ENCODE data around the gene AHDC1.

The AHDC1 gene

DNA sequence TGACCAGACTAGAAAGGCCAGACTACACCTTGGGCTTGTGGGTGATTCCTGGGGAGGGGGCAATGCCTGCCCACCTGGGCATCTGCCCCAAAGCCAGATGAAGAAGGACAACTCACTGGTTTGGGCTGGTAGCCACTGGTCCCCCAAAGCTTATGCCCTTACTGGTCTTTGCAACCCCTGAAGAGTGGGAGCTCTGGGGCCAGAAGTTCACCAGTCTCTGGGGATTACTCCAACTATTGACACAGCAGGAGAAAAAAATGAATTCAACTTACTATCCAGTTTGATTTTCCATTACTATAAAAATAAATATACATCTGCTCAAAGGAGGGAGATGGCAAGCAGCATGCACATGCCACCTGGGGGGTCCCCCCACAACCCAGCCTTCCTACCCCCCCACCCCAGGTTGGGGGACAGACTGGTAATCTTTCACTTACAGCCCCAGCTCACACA, 2.6 kb downstream of the AHDC1 start:
- Mint-ChIP-seq H3K9me3 (no peaks in the 10 kb centered on the region), H3K36me3 (ENCODE audit: low read depth) (no peaks in the 10 kb centered on the region)
- no peak for TF ChIP-seq CTCF (IDR thresholded peaks at IDR 0.05; ENCODE audit: unreplicated experiment in 3 of 3)

GRCh38 chr1:27600498-27601175, 3.3 kb downstream of the AHDC1 start:
- peak overlapping the region; percentile 76 to 96 (median 81) for H3K4me3 Mint-ChIP-seq
- H3K27ac Mint-ChIP-seq: no peak overlapping the region
- peaks cover 41% of the 10 kb centered on the region for H3K4me1 Mint-ChIP-seq
- no peak for TF ChIP-seq CTCF (IDR thresholded peaks at IDR 0.05; ENCODE audit: unreplicated experiment in 3 of 3)
- no peaks in the 10 kb centered on the region for H3K27me3 Mint-ChIP-seq (ENCODE audit: low read depth)
- no peaks in the 10 kb centered on the region for H3K36me3 Mint-ChIP-seq (ENCODE audit: low read depth)
- no peaks in the 10 kb centered on the region for H3K9me3 Mint-ChIP-seq

More for the DNA sequence above, 2.6 kb downstream of the AHDC1 start:
- peak overlapping the region; percentile 76 to 96 (median 81) for H3K4me3 Mint-ChIP-seq
- H3K27me3 Mint-ChIP-seq (ENCODE audit: low read depth): no peaks in the 10 kb centered on the region
- H3K4me1 Mint-ChIP-seq: peaks cover 48% of the 10 kb centered on the region
- H3K27ac Mint-ChIP-seq: no peak overlapping the region

DNA sequence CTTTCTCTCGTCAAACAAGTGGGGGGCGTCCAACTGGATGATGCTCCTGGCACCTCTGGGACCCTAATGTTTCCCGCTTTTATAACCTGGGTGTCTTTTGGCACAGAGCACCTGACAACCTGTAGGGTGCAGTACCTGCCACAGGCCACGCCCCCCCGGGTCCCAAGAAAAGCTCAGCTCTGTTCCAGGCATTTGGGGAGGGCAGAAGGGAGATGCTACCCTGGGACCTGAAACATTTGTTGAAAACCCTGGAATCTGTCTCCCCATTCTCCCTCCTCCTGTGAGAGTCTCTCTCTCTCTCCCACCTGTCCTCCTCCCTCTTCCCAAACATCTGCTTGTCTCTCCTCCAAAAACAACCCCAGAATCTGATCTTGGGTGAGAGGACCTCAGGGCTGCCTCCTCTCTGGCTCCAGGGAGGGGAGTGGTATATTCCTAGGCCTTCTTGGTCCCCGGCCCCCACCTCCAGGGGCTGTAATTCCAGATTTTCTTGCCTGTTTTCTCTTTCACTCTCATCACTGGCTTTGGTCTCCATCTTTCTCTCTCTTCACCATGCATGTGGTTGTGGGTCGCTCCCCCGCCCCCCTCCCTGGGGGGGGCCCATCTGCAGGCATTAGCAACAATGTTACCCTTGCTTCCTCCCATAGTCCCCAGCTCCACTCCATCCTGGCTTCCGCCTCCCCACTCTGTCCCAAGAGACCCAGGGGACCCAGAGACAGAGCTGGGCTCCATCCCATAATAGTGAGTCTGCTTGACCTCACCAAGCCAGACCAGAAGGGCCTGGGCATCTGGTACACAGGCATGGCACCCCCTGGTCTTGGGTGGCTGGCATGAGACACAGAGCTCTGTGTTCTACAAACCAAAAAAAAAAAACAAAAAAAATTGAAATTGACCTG, 4.1 kb downstream of the AHDC1 start:
- Mint-ChIP-seq H3K4me1 (peaks cover 33% of the 10 kb centered on the region), H3K9me3 (no peaks in the 10 kb centered on the region), H3K4me3 (peak overlapping the region; percentile 76 to 96 (median 81))

GRCh38 chr1:27598902-27599528, 4.9 kb downstream of the AHDC1 start:
- H3K27ac Mint-ChIP-seq: no peak overlapping the region
- TF ChIP-seq CTCF (IDR thresholded peaks at IDR 0.05; ENCODE audit: unreplicated experiment in 3 of 3): no peak
- H3K27me3 Mint-ChIP-seq (ENCODE audit: low read depth): no peaks in the 10 kb centered on the region
- no peaks in the 10 kb centered on the region for H3K9me3 Mint-ChIP-seq
- H3K4me3 Mint-ChIP-seq: peak overlapping the region; percentile 76 to 96 (median 81)
- H3K4me1 Mint-ChIP-seq: peaks cover 33% of the 10 kb centered on the region
- H3K36me3 Mint-ChIP-seq (ENCODE audit: low read depth): no peaks in the 10 kb centered on the region

More for the DNA sequence above, 4.1 kb downstream of the AHDC1 start:
- Mint-ChIP-seq H3K27ac (no peak overlapping the region), H3K27me3 (ENCODE audit: low read depth) (no peaks in the 10 kb centered on the region), H3K36me3 (ENCODE audit: low read depth) (no peaks in the 10 kb centered on the region)
- TF ChIP-seq CTCF (IDR thresholded peaks at IDR 0.05; ENCODE audit: unreplicated experiment in 3 of 3): no peak

DNA sequence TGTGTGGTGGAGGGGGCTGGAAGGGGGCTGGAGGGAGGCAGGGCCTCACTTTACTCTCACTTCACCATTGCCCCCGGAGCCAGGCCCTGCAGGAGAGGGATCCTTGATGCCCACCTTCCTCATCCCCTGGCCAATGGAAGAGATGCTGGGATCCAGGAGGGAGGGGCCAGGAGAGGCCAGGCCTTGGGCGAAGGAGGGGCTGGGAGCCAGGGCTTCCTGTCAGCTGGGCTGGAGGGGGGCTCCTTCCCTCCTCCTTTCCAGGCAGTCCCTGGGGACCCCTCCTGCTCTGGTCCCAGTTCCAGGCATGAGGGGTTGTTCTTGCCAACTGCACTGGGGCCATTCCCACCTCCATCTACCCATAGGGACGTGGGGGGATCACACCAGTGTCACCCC, 5.7 kb downstream of the AHDC1 start:
- H3K36me3 Mint-ChIP-seq (ENCODE audit: low read depth): no peaks in the 10 kb centered on the region
- TF ChIP-seq CTCF (IDR thresholded peaks at IDR 0.05; ENCODE audit: unreplicated experiment in 3 of 3): no peak
- H3K27ac Mint-ChIP-seq: no peak overlapping the region
- no peaks in the 10 kb centered on the region for H3K9me3 Mint-ChIP-seq
- peaks cover 33% of the 10 kb centered on the region for H3K4me1 Mint-ChIP-seq
- peak overlapping the region; percentile 76 to 86 (median 81) for H3K4me3 Mint-ChIP-seq
- H3K27me3 Mint-ChIP-seq (ENCODE audit: low read depth): no peaks in the 10 kb centered on the region
